WTC11 (cell line): ENCODE results near the gene ALOXE3. TPM values are rescaled to one million over a fixed set of nuclear protein-coding genes. Genes with fewer than 3 reads are reported as not detected.

Experiments used
- ATAC-seq: fragments of 200-7000 bp; cut with Tn5 transposase; 2 replicates; pipeline ENCODE4 v1.10.0; 2021; ENCODE audit warnings: mild to moderate bottlenecking, moderate library complexity
- CTCF ChIA-PET: fragments of 300-600 bp; sonication (Branson Sonifier 250); formaldehyde crosslinking; loops from one replicate; lab custom pipeline; 2021; ENCODE audit warnings: antibody characterized with exemption; lab: Charles Lee
- POLR2A ChIA-PET: fragments of 350-600 bp; sonication (Branson Sonifier 250); formaldehyde crosslinking; loops from one replicate; lab custom pipeline; 2021; ENCODE audit warnings: antibody characterized with exemption; lab: Charles Lee
- DNase-seq: peaks from one replicate; pipeline ENCODE4 v3.0.0; 2021; ENCODE audit warnings: low spot score
- H3K27ac Mint-ChIP-seq: 2 replicates; pipeline ENCODE4 v1.8.0; 2021; ENCODE audit warnings: mixed read lengths
- H3K27me3 Mint-ChIP-seq: 2 replicates; pipeline ENCODE4 v1.8.0; 2021; ENCODE audit warnings: low read depth, mild to moderate bottlenecking, moderate library complexity, mixed read lengths
- H3K36me3 Mint-ChIP-seq: 2 replicates; pipeline ENCODE4 v1.8.0; 2021; ENCODE audit warnings: mixed read lengths
- H3K4me1 Mint-ChIP-seq: 2 replicates; pipeline ENCODE4 v1.8.0; 2022; ENCODE audit warnings: mixed read lengths
- H3K4me3 Mint-ChIP-seq: 2 replicates; pipeline ENCODE4 v1.8.0; 2021; ENCODE audit warnings: mild to moderate bottlenecking, moderate library complexity, mixed read lengths
- H3K9me3 Mint-ChIP-seq: 2 replicates; pipeline ENCODE4 v1.8.0; 2021; ENCODE audit warnings: mixed read lengths
- CREB1 ChIP-seq: sonication (generic); formaldehyde crosslinking; IDR thresholded peaks from 2 replicates; pipeline ENCODE4 v1.8.0; 2023; ENCODE audit warnings: mild to moderate bottlenecking, missing genetic modification reagents
- CREM ChIP-seq: sonication (generic); formaldehyde crosslinking; IDR thresholded peaks from 2 replicates; pipeline ENCODE4 v1.8.1; 2022; ENCODE audit warnings: mild to moderate bottlenecking, missing genetic modification reagents, moderate library complexity
- EMX1 ChIP-seq: fragments of 250-450 bp; sonication (Bioruptor Pico); IDR thresholded peaks from 2 replicates; pipeline ENCODE4 v1.8.0; 2021; ENCODE audit warnings: mild to moderate bottlenecking
- GRHL2 ChIP-seq: fragments of 250-450 bp; sonication (Bioruptor Pico); IDR thresholded peaks from 2 replicates; pipeline ENCODE4 v1.8.0; 2022; ENCODE audit warnings: mild to moderate bottlenecking, moderate library complexity; ENCODE audit not compliant: insufficient replicate concordance, severe bottlenecking
- HMGA2 ChIP-seq: fragments of 250-450 bp; sonication (Bioruptor Pico); IDR thresholded peaks from 2 replicates; pipeline ENCODE4 v1.4.0; 2021; ENCODE audit warnings: mild to moderate bottlenecking, moderate library complexity
- MXD4 ChIP-seq: fragments of 250-450 bp; sonication (Bioruptor Pico); IDR thresholded peaks from 2 replicates; pipeline ENCODE4 v1.8.0; 2021; ENCODE audit warnings: mild to moderate bottlenecking, moderate library complexity, borderline replicate concordance
- NFATC4 ChIP-seq: fragments of 250-450 bp; sonication (Bioruptor Pico); IDR thresholded peaks from 2 replicates; pipeline ENCODE4 v1.9.0; 2021; ENCODE audit warnings: mild to moderate bottlenecking
- NR1H2 ChIP-seq: sonication (generic); formaldehyde crosslinking; IDR thresholded peaks from 2 replicates; pipeline ENCODE4 v1.9.0; 2021; ENCODE audit warnings: mild to moderate bottlenecking, moderate library complexity, missing genetic modification reagents
- NR3C1 ChIP-seq: sonication (generic); formaldehyde crosslinking; conservative IDR thresholded peaks from 2 replicates; pipeline ENCODE4 v1.8.1; 2023; ENCODE audit warnings: low read depth, mild to moderate bottlenecking, missing genetic modification reagents
- RELA ChIP-seq: sonication (generic); formaldehyde crosslinking; IDR thresholded peaks from 2 replicates; pipeline ENCODE4 v1.8.1; 2022; ENCODE audit warnings: missing genetic modification reagents, mild to moderate bottlenecking, borderline replicate concordance
- SOX15 ChIP-seq: fragments of 250-450 bp; sonication (Bioruptor Pico); IDR thresholded peaks from 2 replicates; pipeline ENCODE4 v1.9.0; 2021; ENCODE audit warnings: mild to moderate bottlenecking
- TEAD4 ChIP-seq: sonication (generic); formaldehyde crosslinking; IDR thresholded peaks from 2 replicates; pipeline ENCODE4 v1.8.0; 2022; ENCODE audit warnings: mild to moderate bottlenecking, missing genetic modification reagents
- TP53 ChIP-seq: sonication (generic); formaldehyde crosslinking; IDR thresholded peaks from 2 replicates; pipeline ENCODE4 v1.8.1; 2023; ENCODE audit warnings: mild to moderate bottlenecking, missing genetic modification reagents
- ZBTB21 ChIP-seq: sonication (generic); formaldehyde crosslinking; IDR thresholded peaks from 2 replicates; pipeline ENCODE4 v1.8.1; 2023; ENCODE audit warnings: mild to moderate bottlenecking, missing genetic modification reagents, borderline replicate concordance
- ZNF138 ChIP-seq: sonication (generic); formaldehyde crosslinking; conservative IDR thresholded peaks from 2 replicates; pipeline ENCODE4 v1.8.1; 2022; ENCODE audit warnings: mild to moderate bottlenecking, moderate library complexity, missing genetic modification reagents
- ZNF232 ChIP-seq: sonication (generic); formaldehyde crosslinking; IDR thresholded peaks from 2 replicates; pipeline ENCODE4 v1.8.0; 2022; ENCODE audit warnings: mild to moderate bottlenecking, missing genetic modification reagents
- ZNF416 ChIP-seq: fragments of 250-450 bp; sonication (Bioruptor Pico); IDR thresholded peaks from 2 replicates; pipeline ENCODE4 v1.9.0; 2021; ENCODE audit warnings: mild to moderate bottlenecking, inconsistent platforms
- ZNF423 ChIP-seq: fragments of 250-450 bp; sonication (Bioruptor Pico); IDR thresholded peaks from 2 replicates; pipeline ENCODE4 v2.1.2; 2022; ENCODE audit warnings: mild to moderate bottlenecking, moderate library complexity
- total RNA-seq: library from RNA; stranded (reverse); gene quantifications from 3 replicates; pipeline ENCODE4 v1.2.3, GENCODE V29; 2021
- TF ChIP-seq, protein P1 (sequence below): sonication (generic); formaldehyde crosslinking; IDR thresholded peaks from 2 replicates; pipeline ENCODE4 v1.8.1; 2023; ENCODE audit warnings: mild to moderate bottlenecking, moderate library complexity, missing genetic modification reagents
- TF ChIP-seq, protein P2 (sequence below): sonication (generic); formaldehyde crosslinking; IDR thresholded peaks from 2 replicates; pipeline ENCODE4 v1.8.0; 2022; ENCODE audit warnings: mild to moderate bottlenecking, missing genetic modification reagents
- TF ChIP-seq, protein P3 (sequence below): fragments of 250-450 bp; sonication (Bioruptor Pico); IDR thresholded peaks from 2 replicates; pipeline ENCODE4 v1.9.0; 2021; ENCODE audit warnings: mild to moderate bottlenecking
- TF ChIP-seq, protein P4 (sequence below): sonication (generic); formaldehyde crosslinking; IDR thresholded peaks from 2 replicates; pipeline ENCODE4 v1.8.0; 2023; ENCODE audit warnings: missing genetic modification reagents
- TF ChIP-seq, protein P5 (sequence below): sonication (generic); formaldehyde crosslinking; conservative IDR thresholded peaks from 2 replicates; pipeline ENCODE4 v1.8.1; 2022; ENCODE audit warnings: mild to moderate bottlenecking, missing genetic modification reagents
- TF ChIP-seq, protein P6 (sequence below): fragments of 200-600 bp; IDR thresholded peaks from 2 replicates; pipeline ENCODE4 v1.8.0; 2022; ENCODE audit warnings: antibody characterized with exemption
- TF ChIP-seq, protein P7 (sequence below): sonication (generic); formaldehyde crosslinking; IDR thresholded peaks from 2 replicates; pipeline ENCODE4 v1.8.1; 2023; ENCODE audit warnings: mild to moderate bottlenecking, missing genetic modification reagents, moderate library complexity
- TF ChIP-seq, protein P8 (sequence below): sonication (generic); formaldehyde crosslinking; IDR thresholded peaks from 2 replicates; pipeline ENCODE4 v1.8.1; 2022; ENCODE audit warnings: missing genetic modification reagents, borderline replicate concordance

The ALOXE3 gene
- total RNA-seq, 1 experiment from 2014 or later = 0.81 TPM

DNA sequence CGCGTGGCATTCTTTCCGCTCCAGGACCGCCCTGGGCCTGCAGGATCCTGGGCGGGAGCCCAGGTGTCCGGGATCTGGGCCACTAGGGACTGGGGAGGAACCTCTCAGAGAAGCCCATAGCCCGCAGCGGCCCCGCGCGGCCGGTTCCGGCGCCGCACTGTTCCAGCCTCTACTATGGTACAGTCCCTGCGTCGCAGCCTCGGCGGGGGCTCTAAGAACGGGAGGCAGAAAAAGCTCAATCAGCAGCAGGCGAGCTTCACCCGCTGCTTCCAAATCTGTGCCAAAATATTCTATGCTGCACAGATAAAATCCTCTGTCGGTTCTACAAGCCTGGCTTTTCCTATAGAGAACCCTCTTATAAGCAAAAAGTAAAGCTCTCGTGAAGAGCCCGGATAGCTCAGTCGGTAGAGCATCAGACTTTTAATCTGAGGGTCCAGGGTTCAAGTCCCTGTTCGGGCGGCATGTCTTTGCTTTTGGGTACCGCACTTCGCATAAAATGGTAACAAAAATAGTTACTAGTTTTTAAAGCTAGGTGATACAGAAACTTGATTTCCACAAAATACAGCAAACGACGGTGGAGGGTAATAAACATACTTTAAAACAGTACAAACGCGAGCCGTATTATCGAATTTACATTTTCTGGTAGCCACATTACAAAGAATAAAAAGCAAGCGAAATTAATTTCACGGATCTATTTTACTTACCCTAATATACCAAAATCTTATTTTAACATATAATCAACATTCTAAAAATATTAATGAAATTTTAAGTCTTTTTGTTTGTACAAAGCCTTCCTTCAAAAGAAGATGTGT, 661 bp upstream of the ALOXE3 start:
- H3K36me3 Mint-ChIP-seq = no peaks in the 10 kb centered on the region
- ChIA-PET CTCF (interaction anchor here (0.6 to 9.8 kb wide), 38 partner anchors 10 to 494 kb away, joined by 3 to 118 read pairs (median 5); partner anchors contain the start of genes AURKB, CYB5D1, KCNAB3 and KRABD2), POLR2A (interaction anchor here (0.6 to 1.3 kb wide), 6 partner anchors 15 to 257 kb away, joined by 3 to 7 read pairs (median 4); partner anchors contain the start of gene KRABD2)
- DNase-seq = peak; percentile 91
- peaks cover 9% of the 10 kb centered on the region for H3K4me1 Mint-ChIP-seq
- 0 out of 2 replicates have a peak overlapping the region, but pooled peaks have one; percentile 69 for H3K27ac Mint-ChIP-seq
- H3K9me3 Mint-ChIP-seq = no peaks in the 10 kb centered on the region
- peak; percentile 44 for ATAC-seq
- peak overlapping the region; percentile 85 for H3K4me3 Mint-ChIP-seq
- H3K27me3 Mint-ChIP-seq = peaks cover 73% of the 10 kb centered on the region
- no peak for TF ChIP-seq SOX15 (CRISPR knock-in tag)
- TF ChIP-seq ZBTB21 = 0 out of 2 replicates have a peak, but pooled peaks have one; percentile 10
- TF ChIP-seq MXD4 (CRISPR knock-in tag) = no peak
- TF ChIP-seq, protein P1, sequence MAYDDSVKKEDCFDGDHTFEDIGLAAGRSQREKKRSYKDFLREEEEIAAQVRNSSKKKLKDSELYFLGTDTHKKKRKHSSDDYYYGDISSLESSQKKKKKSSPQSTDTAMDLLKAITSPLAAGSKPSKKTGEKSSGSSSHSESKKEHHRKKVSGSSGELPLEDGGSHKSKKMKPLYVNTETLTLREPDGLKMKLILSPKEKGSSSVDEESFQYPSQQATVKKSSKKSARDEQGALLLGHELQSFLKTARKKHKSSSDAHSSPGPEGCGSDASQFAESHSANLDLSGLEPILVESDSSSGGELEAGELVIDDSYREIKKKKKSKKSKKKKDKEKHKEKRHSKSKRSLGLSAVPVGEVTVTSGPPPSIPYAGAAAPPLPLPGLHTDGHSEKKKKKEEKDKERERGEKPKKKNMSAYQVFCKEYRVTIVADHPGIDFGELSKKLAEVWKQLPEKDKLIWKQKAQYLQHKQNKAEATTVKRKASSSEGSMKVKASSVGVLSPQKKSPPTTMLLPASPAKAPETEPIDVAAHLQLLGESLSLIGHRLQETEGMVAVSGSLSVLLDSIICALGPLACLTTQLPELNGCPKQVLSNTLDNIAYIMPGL (CRISPR knock-in tag) = peak; percentile 83
- TF ChIP-seq, protein P2, sequence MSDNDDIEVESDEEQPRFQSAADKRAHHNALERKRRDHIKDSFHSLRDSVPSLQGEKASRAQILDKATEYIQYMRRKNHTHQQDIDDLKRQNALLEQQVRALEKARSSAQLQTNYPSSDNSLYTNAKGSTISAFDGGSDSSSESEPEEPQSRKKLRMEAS = no peak
- no peak for TF ChIP-seq TP53
- TF ChIP-seq, protein P3, sequence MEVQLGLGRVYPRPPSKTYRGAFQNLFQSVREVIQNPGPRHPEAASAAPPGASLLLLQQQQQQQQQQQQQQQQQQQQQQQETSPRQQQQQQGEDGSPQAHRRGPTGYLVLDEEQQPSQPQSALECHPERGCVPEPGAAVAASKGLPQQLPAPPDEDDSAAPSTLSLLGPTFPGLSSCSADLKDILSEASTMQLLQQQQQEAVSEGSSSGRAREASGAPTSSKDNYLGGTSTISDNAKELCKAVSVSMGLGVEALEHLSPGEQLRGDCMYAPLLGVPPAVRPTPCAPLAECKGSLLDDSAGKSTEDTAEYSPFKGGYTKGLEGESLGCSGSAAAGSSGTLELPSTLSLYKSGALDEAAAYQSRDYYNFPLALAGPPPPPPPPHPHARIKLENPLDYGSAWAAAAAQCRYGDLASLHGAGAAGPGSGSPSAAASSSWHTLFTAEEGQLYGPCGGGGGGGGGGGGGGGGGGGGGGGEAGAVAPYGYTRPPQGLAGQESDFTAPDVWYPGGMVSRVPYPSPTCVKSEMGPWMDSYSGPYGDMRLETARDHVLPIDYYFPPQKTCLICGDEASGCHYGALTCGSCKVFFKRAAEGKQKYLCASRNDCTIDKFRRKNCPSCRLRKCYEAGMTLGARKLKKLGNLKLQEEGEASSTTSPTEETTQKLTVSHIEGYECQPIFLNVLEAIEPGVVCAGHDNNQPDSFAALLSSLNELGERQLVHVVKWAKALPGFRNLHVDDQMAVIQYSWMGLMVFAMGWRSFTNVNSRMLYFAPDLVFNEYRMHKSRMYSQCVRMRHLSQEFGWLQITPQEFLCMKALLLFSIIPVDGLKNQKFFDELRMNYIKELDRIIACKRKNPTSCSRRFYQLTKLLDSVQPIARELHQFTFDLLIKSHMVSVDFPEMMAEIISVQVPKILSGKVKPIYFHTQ (CRISPR knock-in tag) = no peak
- TF ChIP-seq CREM (CRISPR knock-in tag) = no peak
- TF ChIP-seq NR1H2 (CRISPR knock-in tag) = no peak
- TF ChIP-seq, protein P4, sequence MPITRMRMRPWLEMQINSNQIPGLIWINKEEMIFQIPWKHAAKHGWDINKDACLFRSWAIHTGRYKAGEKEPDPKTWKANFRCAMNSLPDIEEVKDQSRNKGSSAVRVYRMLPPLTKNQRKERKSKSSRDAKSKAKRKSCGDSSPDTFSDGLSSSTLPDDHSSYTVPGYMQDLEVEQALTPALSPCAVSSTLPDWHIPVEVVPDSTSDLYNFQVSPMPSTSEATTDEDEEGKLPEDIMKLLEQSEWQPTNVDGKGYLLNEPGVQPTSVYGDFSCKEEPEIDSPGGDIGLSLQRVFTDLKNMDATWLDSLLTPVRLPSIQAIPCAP (CRISPR knock-in tag) = no peak
- TF ChIP-seq HMGA2 (CRISPR knock-in tag) = peak; percentile 8; the same call in 1 of the 2 replicates
- TF ChIP-seq NR3C1 (CRISPR knock-in tag) = no peak
- TF ChIP-seq, protein P5, sequence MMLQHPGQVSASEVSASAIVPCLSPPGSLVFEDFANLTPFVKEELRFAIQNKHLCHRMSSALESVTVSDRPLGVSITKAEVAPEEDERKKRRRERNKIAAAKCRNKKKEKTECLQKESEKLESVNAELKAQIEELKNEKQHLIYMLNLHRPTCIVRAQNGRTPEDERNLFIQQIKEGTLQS (CRISPR knock-in tag) = no peak
- no peak for TF ChIP-seq ZNF232 (CRISPR knock-in tag)
- TF ChIP-seq RELA (CRISPR knock-in tag) = 0 out of 2 replicates have a peak, but pooled peaks have one; percentile 26
- no peak for TF ChIP-seq EMX1 (CRISPR knock-in tag)
- TF ChIP-seq, protein P6, sequence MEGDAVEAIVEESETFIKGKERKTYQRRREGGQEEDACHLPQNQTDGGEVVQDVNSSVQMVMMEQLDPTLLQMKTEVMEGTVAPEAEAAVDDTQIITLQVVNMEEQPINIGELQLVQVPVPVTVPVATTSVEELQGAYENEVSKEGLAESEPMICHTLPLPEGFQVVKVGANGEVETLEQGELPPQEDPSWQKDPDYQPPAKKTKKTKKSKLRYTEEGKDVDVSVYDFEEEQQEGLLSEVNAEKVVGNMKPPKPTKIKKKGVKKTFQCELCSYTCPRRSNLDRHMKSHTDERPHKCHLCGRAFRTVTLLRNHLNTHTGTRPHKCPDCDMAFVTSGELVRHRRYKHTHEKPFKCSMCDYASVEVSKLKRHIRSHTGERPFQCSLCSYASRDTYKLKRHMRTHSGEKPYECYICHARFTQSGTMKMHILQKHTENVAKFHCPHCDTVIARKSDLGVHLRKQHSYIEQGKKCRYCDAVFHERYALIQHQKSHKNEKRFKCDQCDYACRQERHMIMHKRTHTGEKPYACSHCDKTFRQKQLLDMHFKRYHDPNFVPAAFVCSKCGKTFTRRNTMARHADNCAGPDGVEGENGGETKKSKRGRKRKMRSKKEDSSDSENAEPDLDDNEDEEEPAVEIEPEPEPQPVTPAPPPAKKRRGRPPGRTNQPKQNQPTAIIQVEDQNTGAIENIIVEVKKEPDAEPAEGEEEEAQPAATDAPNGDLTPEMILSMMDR = peak; percentile 41; the same call in 1 of the 2 replicates
- TF ChIP-seq GRHL2 = no peak
- no peak for TF ChIP-seq TEAD4 (CRISPR knock-in tag)
- TF ChIP-seq ZNF416 (CRISPR knock-in tag) = no peak
- TF ChIP-seq ZNF423 (CRISPR knock-in tag) = no peak
- TF ChIP-seq ZNF138 (CRISPR knock-in tag) = no peak; the same call in 1 of the 2 replicates
- TF ChIP-seq, protein P7, sequence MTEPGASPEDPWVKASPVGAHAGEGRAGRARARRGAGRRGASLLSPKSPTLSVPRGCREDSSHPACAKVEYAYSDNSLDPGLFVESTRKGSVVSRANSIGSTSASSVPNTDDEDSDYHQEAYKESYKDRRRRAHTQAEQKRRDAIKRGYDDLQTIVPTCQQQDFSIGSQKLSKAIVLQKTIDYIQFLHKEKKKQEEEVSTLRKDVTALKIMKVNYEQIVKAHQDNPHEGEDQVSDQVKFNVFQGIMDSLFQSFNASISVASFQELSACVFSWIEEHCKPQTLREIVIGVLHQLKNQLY (CRISPR knock-in tag) = no peak
- TF ChIP-seq CREB1 (CRISPR knock-in tag) = no peak
- TF ChIP-seq NFATC4 (CRISPR knock-in tag) = no peak
- TF ChIP-seq, protein P8, sequence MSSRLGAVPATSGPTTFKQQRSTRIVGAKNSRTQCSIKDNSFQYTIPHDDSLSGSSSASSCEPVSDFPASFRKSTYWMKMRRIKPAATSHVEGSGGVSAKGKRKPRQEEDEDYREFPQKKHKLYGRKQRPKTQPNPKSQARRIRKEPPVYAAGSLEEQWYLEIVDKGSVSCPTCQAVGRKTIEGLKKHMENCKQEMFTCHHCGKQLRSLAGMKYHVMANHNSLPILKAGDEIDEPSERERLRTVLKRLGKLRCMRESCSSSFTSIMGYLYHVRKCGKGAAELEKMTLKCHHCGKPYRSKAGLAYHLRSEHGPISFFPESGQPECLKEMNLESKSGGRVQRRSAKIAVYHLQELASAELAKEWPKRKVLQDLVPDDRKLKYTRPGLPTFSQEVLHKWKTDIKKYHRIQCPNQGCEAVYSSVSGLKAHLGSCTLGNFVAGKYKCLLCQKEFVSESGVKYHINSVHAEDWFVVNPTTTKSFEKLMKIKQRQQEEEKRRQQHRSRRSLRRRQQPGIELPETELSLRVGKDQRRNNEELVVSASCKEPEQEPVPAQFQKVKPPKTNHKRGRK (CRISPR knock-in tag) = no peak
